Astrocyte (in vitro differentiated cells and primary cell): Measurements from ENCODE around the gene ITFG1. TPM values are rescaled to one million over a fixed set of nuclear protein-coding genes. Genes with fewer than 3 reads are reported as not detected.

ENCODE experiments used
- DNase-seq: peaks from one replicate; pipeline ENCODE4 v3.0.0-alpha.2; 2010; ENCODE audit warnings: low read depth
- FAIRE-seq: peaks from 2 replicates; lab custom pipeline; 2011; peaks lifted over from hg19 to GRCh38; lab: Jason Lieb, UNC
- H2AFZ ChIP-seq: 2 replicates; pipeline ENCODE4 v1.6.0; 2012; ENCODE audit warnings: low read depth, low read length, inconsistent platforms
- H3K27ac ChIP-seq: 2 replicates; pipeline ENCODE4 v1.5.1; 2011; ENCODE audit warnings: low read depth, low read length, inconsistent platforms
- H3K27me3 ChIP-seq: 2 replicates; pipeline ENCODE4 v1.6.0; 2011; ENCODE audit warnings: low read length, inconsistent platforms; ENCODE audit not compliant: insufficient read depth
- H3K36me3 ChIP-seq: 2 replicates; pipeline ENCODE4 v1.5.1; 2011; ENCODE audit warnings: low read length, inconsistent platforms; ENCODE audit not compliant: insufficient read depth
- H3K4me1 ChIP-seq: 2 replicates; pipeline ENCODE4 v1.5.1; 2011; ENCODE audit warnings: low read length, inconsistent platforms; ENCODE audit not compliant: insufficient read depth
- H3K4me2 ChIP-seq: 2 replicates; pipeline ENCODE4 v1.6.0; 2012; ENCODE audit warnings: low read length, inconsistent platforms
- H3K4me3 ChIP-seq: 2 replicates; pipeline ENCODE4 v1.5.1; 2011; ENCODE audit warnings: low read depth, mild to moderate bottlenecking, low read length, inconsistent platforms; ENCODE audit not compliant: insufficient read depth
- H3K79me2 ChIP-seq: 2 replicates; pipeline ENCODE4 v1.6.0; 2012; ENCODE audit warnings: mild to moderate bottlenecking, low read length, inconsistent platforms; ENCODE audit not compliant: insufficient read depth
- H3K9ac ChIP-seq: 2 replicates; pipeline ENCODE4 v1.6.0; 2012; ENCODE audit warnings: mild to moderate bottlenecking, low read length, inconsistent platforms
- H3K9me3 ChIP-seq: 2 replicates; pipeline ENCODE4 v1.5.1; 2012; ENCODE audit warnings: low read depth, mild to moderate bottlenecking, low read length, inconsistent platforms; ENCODE audit not compliant: insufficient read depth
- H4K20me1 ChIP-seq: 2 replicates; pipeline ENCODE4 v1.6.0; 2012; ENCODE audit warnings: low read length, inconsistent platforms; ENCODE audit not compliant: insufficient read depth
- H3K27ac Mint-ChIP-seq: one replicate; pipeline ENCODE4 v1.8.0; 2021; ENCODE audit warnings: mild to moderate bottlenecking, mixed read lengths; ENCODE audit not compliant: unreplicated experiment
- H3K27me3 Mint-ChIP-seq: one replicate; pipeline ENCODE4 v1.8.0; 2021; ENCODE audit warnings: low read depth, mixed read lengths; ENCODE audit not compliant: unreplicated experiment
- H3K36me3 Mint-ChIP-seq: one replicate; pipeline ENCODE4 v1.8.0; 2021; ENCODE audit warnings: low read depth, mixed read lengths; ENCODE audit not compliant: unreplicated experiment
- H3K4me1 Mint-ChIP-seq: one replicate; pipeline ENCODE4 v1.8.0; 2021; ENCODE audit warnings: low read depth, mixed read lengths; ENCODE audit not compliant: unreplicated experiment
- H3K4me3 Mint-ChIP-seq: one replicate; pipeline ENCODE4 v1.8.0; 2021; ENCODE audit warnings: mild to moderate bottlenecking, moderate library complexity, mixed read lengths; ENCODE audit not compliant: unreplicated experiment
- H3K9me3 Mint-ChIP-seq: one replicate; pipeline ENCODE4 v1.8.0; 2021; ENCODE audit warnings: mild to moderate bottlenecking, mixed read lengths; ENCODE audit not compliant: unreplicated experiment
- CTCF ChIP-seq: IDR thresholded peaks from 2 replicates; pipeline ENCODE4 v1.5.1; 2011; ENCODE audit warnings: low read depth, mild to moderate bottlenecking, inconsistent platforms, low read length, moderate library complexity; ENCODE audit not compliant: insufficient read depth
- EZH2 ChIP-seq: IDR thresholded peaks from 2 replicates; pipeline ENCODE4 v1.6.1; 2012; ENCODE audit warnings: mild to moderate bottlenecking, low read length, inconsistent platforms; ENCODE audit not compliant: insufficient read depth
- total RNA-seq: library from RNA; stranded (reverse); gene quantifications from 2 replicates; pipeline ENCODE4 v1.2.1, GENCODE V29; 2021

Gene ITFG1
- total RNA-seq, 1 donor from 2014 or later: 52.7 TPM

GRCh38 chr16:47486856-47487255, 26.0 kb upstream of the ITFG1 start:
- no peaks in the 10 kb centered on the region for H3K4me1 ChIP-seq
- TF ChIP-seq CTCF: no peak
- no peak for TF ChIP-seq EZH2
- no peak for FAIRE-seq
- H2AFZ ChIP-seq: no peak overlapping the region
- no peaks in the 10 kb centered on the region for H3K36me3 ChIP-seq
- Mint-ChIP-seq H3K27ac (no peak overlapping the region), H3K27me3 (no peaks in the 10 kb centered on the region), H3K4me1 (no peaks in the 10 kb centered on the region), H3K36me3 (peaks cover 4% of the 10 kb centered on the region), H3K9me3 (peaks cover 6% of the 10 kb centered on the region), H3K4me3 (no peak overlapping the region)
- peaks cover 18% of the 10 kb centered on the region for H3K79me2 ChIP-seq
- H3K4me3 ChIP-seq: no peak overlapping the region
- no peaks in the 10 kb centered on the region for H4K20me1 ChIP-seq
- H3K9me3 ChIP-seq: no peaks in the 10 kb centered on the region
- H3K27ac ChIP-seq: no peak overlapping the region
- H3K27me3 ChIP-seq: no peaks in the 10 kb centered on the region
- no peak overlapping the region for H3K9ac ChIP-seq
- DNase-seq: no peak
- no peak overlapping the region for H3K4me2 ChIP-seq

- H3K27me3 ChIP-seq: no peaks in the 10 kb centered on the region
- Mint-ChIP-seq H3K9me3 (no peaks in the 10 kb centered on the region), H3K4me1 (no peaks in the 10 kb centered on the region), H3K36me3 (peaks cover 3% of the 10 kb centered on the region), H3K27ac (no peak overlapping the region), H3K4me3 (no peak overlapping the region), H3K27me3 (no peaks in the 10 kb centered on the region)
- H4K20me1 ChIP-seq: peaks cover 3% of the 10 kb centered on the region
- no peak for TF ChIP-seq CTCF
- no peak for TF ChIP-seq EZH2
- H3K4me2 ChIP-seq: no peak overlapping the region
- no peak overlapping the region for H3K4me3 ChIP-seq
- DNase-seq (no peak), FAIRE-seq (no peak)
- H3K27ac ChIP-seq: no peak overlapping the region
- H3K9me3 ChIP-seq: no peaks in the 10 kb centered on the region
- H3K9ac ChIP-seq: no peak overlapping the region
- no peaks in the 10 kb centered on the region for H3K4me1 ChIP-seq
- H3K36me3 ChIP-seq: no peaks in the 10 kb centered on the region
- no peak overlapping the region for H2AFZ ChIP-seq
- H3K79me2 ChIP-seq: peaks cover 29% of the 10 kb centered on the region
Observed at GRCh38 chr16:47483616-47484015, 22.8 kb upstream of the ITFG1 start.

GRCh38 chr16:47481698-47482374, 21.0 kb upstream of the ITFG1 start:
- no peaks in the 10 kb centered on the region for H3K4me1 Mint-ChIP-seq
- H3K27me3 ChIP-seq: no peaks in the 10 kb centered on the region
- no peaks in the 10 kb centered on the region for H3K36me3 Mint-ChIP-seq
- no peaks in the 10 kb centered on the region for H3K4me1 ChIP-seq
- H3K4me3 ChIP-seq: no peak overlapping the region
- peaks cover 17% of the 10 kb centered on the region for H3K79me2 ChIP-seq
- H3K36me3 ChIP-seq: no peaks in the 10 kb centered on the region
- H4K20me1 ChIP-seq: peaks cover 4% of the 10 kb centered on the region
- H3K4me3 Mint-ChIP-seq: no peak overlapping the region
- H3K27ac Mint-ChIP-seq: no peak overlapping the region
- H2AFZ ChIP-seq: no peak overlapping the region
- no peak overlapping the region for H3K4me2 ChIP-seq
- no peaks in the 10 kb centered on the region for H3K9me3 ChIP-seq
- no peaks in the 10 kb centered on the region for H3K9me3 Mint-ChIP-seq
- FAIRE-seq (no peak), DNase-seq (no peak)
- TF ChIP-seq EZH2: no peak
- no peak for TF ChIP-seq CTCF
- no peaks in the 10 kb centered on the region for H3K27me3 Mint-ChIP-seq
- no peak overlapping the region for H3K27ac ChIP-seq
- H3K9ac ChIP-seq: no peak overlapping the region
